Common myeloid progenitor, CD34-positive (primary cell): Measurements from ENCODE around the gene NDUFB11.

ENCODE experiments used
- CTCF ChIA-PET: fragments of 350-600 bp; sonication (Branson Sonifier 250); formaldehyde crosslinking; loops from one replicate; lab custom pipeline; 2021; ENCODE audit warnings: antibody characterized with exemption; lab: Charles Lee
- POLR2A ChIA-PET: fragments of 350-600 bp; sonication (Branson Sonifier 250); formaldehyde crosslinking; loops from one replicate; lab custom pipeline; 2021; ENCODE audit warnings: antibody characterized with exemption; lab: Charles Lee
- DNase-seq, 3 donors: peaks; one replicate each; pipeline versions ENCODE4 v3.0.0 to v3.0.0-alpha.2; 2013
- H3K27ac ChIP-seq, 2 experiments: 1 replicate in 1 of 2; 2 replicates in 1 of 2; pipeline ENCODE4 v1.7.0; 2013; ENCODE audit warnings: inconsistent platforms in 2 of 2, low read length in 2 of 2, mild to moderate bottlenecking in 2 of 2, low read depth in 1 of 2, moderate library complexity in 1 of 2; ENCODE audit not compliant: severe bottlenecking in 2 of 2, insufficient read depth in 1 of 2, poor library complexity in 1 of 2
- H3K27me3 ChIP-seq, 5 experiments: replicated peaks in 2 of 5; 1 replicate in 3 of 5; 2 replicates in 2 of 5; pipeline versions ENCODE4 v1.6.1 to v1.7.0; 2013; ENCODE audit warnings: low read length in 4 of 5, mild to moderate bottlenecking in 2 of 5, moderate library complexity in 2 of 5, inconsistent platforms in 1 of 5; ENCODE audit not compliant: insufficient read depth in 5 of 5, control insufficient read depth in 4 of 5
- H3K36me3 ChIP-seq, 4 experiments: 1 replicate in 2 of 4; 2 replicates in 2 of 4; pipeline versions ENCODE4 v1.6.1 to v1.7.0; 2013; ENCODE audit warnings: low read length in 3 of 4, control low read depth in 1 of 4, mild to moderate bottlenecking in 1 of 4; ENCODE audit not compliant: control insufficient read depth in 4 of 4, insufficient read depth in 4 of 4
- H3K4me1 ChIP-seq, 4 experiments: 1 replicate in 3 of 4; 2 replicates in 1 of 4; pipeline versions ENCODE4 v1.6.1 to v1.7.1; 2013; ENCODE audit warnings: low read length in 3 of 4, mild to moderate bottlenecking in 3 of 4, control low read depth in 1 of 4, inconsistent platforms in 1 of 4, moderate library complexity in 1 of 4; ENCODE audit not compliant: control insufficient read depth in 4 of 4, insufficient read depth in 4 of 4; ENCODE audit errors: control extremely low read depth in 1 of 4
- H3K4me3 ChIP-seq, 7 experiments: 1 replicate in 4 of 7; 2 replicates in 3 of 7; pipeline versions ENCODE4 v1.5.1 to v1.7.0; 2013; ENCODE audit warnings: mild to moderate bottlenecking in 7 of 7, low read length in 6 of 7, moderate library complexity in 6 of 7, inconsistent platforms in 2 of 7, low read depth in 2 of 7, control low read depth in 1 of 7; ENCODE audit not compliant: insufficient read depth in 4 of 7, control insufficient read depth in 1 of 7; ENCODE audit errors: extremely low read depth in 1 of 7
- H3K9me3 ChIP-seq, 5 experiments: 1 replicate in 4 of 5; 2 replicates in 1 of 5; pipeline versions ENCODE4 v1.6.1 to v1.7.1; 2013; ENCODE audit warnings: low read length in 4 of 5, mild to moderate bottlenecking in 2 of 5, inconsistent platforms in 1 of 5, low read depth in 1 of 5, moderate library complexity in 1 of 5; ENCODE audit not compliant: control insufficient read depth in 4 of 5, insufficient read depth in 2 of 5; ENCODE audit errors: control extremely low read depth in 1 of 5
- WGBS: methylation state at CpG from one replicate; pipeline ENCODE4 v1.1.5; 2013; ENCODE audit not compliant: insufficient coverage; 5-methylcytosine and 5-hydroxymethylcytosine counted together

NDUFB11 gene

GRCh38 chrX:47171996-47172395 is 27.5 kb upstream of the NDUFB11 start:
- ChIA-PET POLR2A (no interaction called here), CTCF (no interaction called here)
- Histone ChIP-seq H3K27me3 (peaks cover 0 to 73% (median 0%) of the 10 kb centered on the region in 5 experiments), H3K4me1 (no peaks in the 10 kb centered on the region), H3K27ac (no peak overlapping the region), H3K9me3 (no peaks in the 10 kb centered on the region), H3K4me3 (no peak overlapping the region), H3K36me3 (peaks cover 4 to 71% (median 43%) of the 10 kb centered on the region in 4 experiments)
- WGBS, result 96% methylated on average over 2 of the region's 2 CpGs
- no peak for DNase-seq

- ChIA-PET POLR2A (no interaction called here), CTCF (interaction anchor here (1.1 kb wide), 1 partner anchor 11 kb away, joined by 4 read pairs; no protein-coding TSS in a partner anchor)
- Histone ChIP-seq H3K27me3 (peaks cover 0 to 64% (median 0%) of the 10 kb centered on the region in 5 experiments), H3K27ac (no peak overlapping the region), H3K9me3 (no peaks in the 10 kb centered on the region), H3K4me1 (no peaks in the 10 kb centered on the region), H3K4me3 (no peak overlapping the region), H3K36me3 (peaks cover 4 to 62% (median 37%) of the 10 kb centered on the region in 4 experiments)
- WGBS, result 88% methylated on average over 17 of the region's 34 CpGs
- DNase-seq, result no peak
Measured at GRCh38 chrX:47170861-47171692, 26.6 kb upstream of the NDUFB11 start.

GRCh38 chrX:47169726-47170515 is 25.4 kb upstream of the NDUFB11 start:
- H3K4me1 ChIP-seq, result no peaks in the 10 kb centered on the region
- no peak overlapping the region for H3K27ac ChIP-seq
- 88% methylated on average over 11 of the region's 13 CpGs for WGBS
- peaks cover 4 to 52% (median 30%) of the 10 kb centered on the region in 4 experiments for H3K36me3 ChIP-seq
- peaks cover 0 to 54% (median 0%) of the 10 kb centered on the region in 5 experiments for H3K27me3 ChIP-seq
- H3K4me3 ChIP-seq, result no peak overlapping the region
- peaks cover 0 to 2% (median 0%) of the 10 kb centered on the region in 5 experiments for H3K9me3 ChIP-seq
- POLR2A ChIA-PET, result no interaction called here
- DNase-seq, result no peak
- CTCF ChIA-PET, result interaction anchor here (1.1 kb wide), 1 partner anchor 12 kb away, joined by 4 read pairs; no protein-coding TSS in a partner anchor

GRCh38 chrX:47169273-47169672 is 24.8 kb upstream of the NDUFB11 start:
- no peak overlapping the region for H3K4me3 ChIP-seq
- no peaks in the 10 kb centered on the region for H3K4me1 ChIP-seq
- H3K27me3 ChIP-seq, result peaks cover 0 to 48% (median 0%) of the 10 kb centered on the region in 5 experiments
- no peak overlapping the region for H3K27ac ChIP-seq
- 94% methylated on average over 19 of the region's 19 CpGs for WGBS
- no peak for DNase-seq
- ChIA-PET CTCF (no interaction called here), POLR2A (no interaction called here)
- H3K36me3 ChIP-seq, result peaks cover 4 to 48% (median 27%) of the 10 kb centered on the region in 4 experiments
- peaks cover 0 to 5% (median 0%) of the 10 kb centered on the region in 5 experiments for H3K9me3 ChIP-seq

GRCh38 chrX:47168495-47169073 is 24.1 kb upstream of the NDUFB11 start:
- Histone ChIP-seq H3K27ac (no peak overlapping the region), H3K36me3 (peaks cover 7 to 44% (median 25%) of the 10 kb centered on the region in 4 experiments), H3K27me3 (peaks cover 0 to 41% (median 0%) of the 10 kb centered on the region in 5 experiments), H3K4me1 (no peaks in the 10 kb centered on the region), H3K9me3 (peaks cover 0 to 5% (median 0%) of the 10 kb centered on the region in 5 experiments), H3K4me3 (no peak overlapping the region)
- WGBS, result 87% methylated on average over 6 of the region's 6 CpGs
- ChIA-PET CTCF (no interaction called here), POLR2A (interaction anchor here (0.6 kb wide), 1 partner anchor 317 kb away, joined by 3 read pairs; no protein-coding TSS in a partner anchor)
- DNase-seq, result no peak

GRCh38 chrX:47166126-47166525 is 21.6 kb upstream of the NDUFB11 start:
- peaks cover 0 to 23% (median 12%) of the 10 kb centered on the region in 4 experiments for H3K36me3 ChIP-seq
- DNase-seq, result no peak
- H3K9me3 ChIP-seq, result peaks cover 0 to 8% (median 0%) of the 10 kb centered on the region in 5 experiments
- CTCF ChIA-PET, result no interaction called here
- no peaks in the 10 kb centered on the region for H3K4me1 ChIP-seq
- H3K27ac ChIP-seq, result no peak overlapping the region
- H3K27me3 ChIP-seq, result peaks cover 0 to 25% (median 0%) of the 10 kb centered on the region in 5 experiments
- POLR2A ChIA-PET, result no interaction called here
- WGBS, result 67% methylated on average over 1 of the region's 5 CpGs
- H3K4me3 ChIP-seq, result no peak overlapping the region
